GM18519 (cell line): ENCODE results near the gene CBX8.

Experiments
- ATAC-seq: cut with Tn5 transposase; IDR thresholded peaks from one replicate; pipeline ENCODE4 v1.9.1; 2021; ENCODE audit warnings: mild to moderate bottlenecking, moderate library complexity; ENCODE audit not compliant: unreplicated experiment, low FRiP score

Gene CBX8

DNA sequence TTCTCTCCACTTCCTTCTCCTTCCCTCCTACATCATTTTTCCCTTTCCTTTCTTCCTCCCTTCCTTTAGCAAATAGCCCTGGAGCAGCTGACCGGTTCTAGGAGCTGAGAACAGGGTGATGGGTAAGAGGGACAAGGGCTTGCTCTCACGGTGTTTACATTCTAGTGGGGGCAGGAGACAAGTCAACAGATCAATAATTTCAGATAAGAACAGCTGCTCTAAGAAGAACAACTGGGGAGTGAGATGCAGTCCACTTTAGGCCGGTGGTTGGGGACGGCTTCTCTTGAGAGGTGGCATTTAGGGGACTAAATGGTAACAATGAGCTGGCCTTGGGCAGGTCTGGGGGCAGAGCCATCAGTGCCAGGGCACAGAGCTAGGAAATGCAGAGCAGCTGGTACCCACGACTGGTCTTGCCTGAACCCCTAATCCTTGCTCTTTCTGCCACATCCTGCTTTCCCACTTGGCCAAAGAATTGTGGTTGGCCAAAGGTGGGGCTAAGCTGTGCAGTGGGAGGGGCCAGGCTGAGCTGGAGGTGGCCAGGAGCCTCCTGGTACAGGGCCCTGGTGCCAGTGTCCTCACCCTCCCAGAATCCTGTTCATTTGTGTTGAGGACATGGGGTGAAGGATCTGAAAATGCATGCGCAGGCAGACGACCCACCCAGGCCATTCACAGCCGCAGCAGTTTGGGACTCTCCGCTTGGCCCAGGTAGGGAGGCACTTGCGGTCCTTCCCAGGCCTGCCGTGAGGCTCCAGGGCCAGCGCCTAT, 24.6 kb upstream of the CBX8 start:
- no peak for ATAC-seq

DNA sequence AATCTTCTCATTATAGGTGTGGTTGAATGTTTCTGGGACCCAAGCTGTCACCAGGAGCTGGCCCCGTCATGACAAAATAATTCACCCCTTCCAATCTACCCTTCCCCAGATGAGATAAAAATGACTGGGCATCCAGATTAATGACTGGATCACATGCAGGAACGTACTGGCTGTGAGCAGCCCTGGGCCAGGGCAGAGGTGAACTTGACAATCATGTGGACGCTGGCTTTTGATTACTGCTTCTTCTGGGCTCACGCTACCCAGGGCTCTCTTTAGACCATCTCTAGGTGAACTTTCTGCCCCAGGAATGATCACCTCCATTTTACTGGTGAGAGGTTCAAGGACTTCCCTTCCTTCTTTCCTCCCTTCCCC, 24.1 kb upstream of the CBX8 start:
- ATAC-seq: no peak

DNA sequence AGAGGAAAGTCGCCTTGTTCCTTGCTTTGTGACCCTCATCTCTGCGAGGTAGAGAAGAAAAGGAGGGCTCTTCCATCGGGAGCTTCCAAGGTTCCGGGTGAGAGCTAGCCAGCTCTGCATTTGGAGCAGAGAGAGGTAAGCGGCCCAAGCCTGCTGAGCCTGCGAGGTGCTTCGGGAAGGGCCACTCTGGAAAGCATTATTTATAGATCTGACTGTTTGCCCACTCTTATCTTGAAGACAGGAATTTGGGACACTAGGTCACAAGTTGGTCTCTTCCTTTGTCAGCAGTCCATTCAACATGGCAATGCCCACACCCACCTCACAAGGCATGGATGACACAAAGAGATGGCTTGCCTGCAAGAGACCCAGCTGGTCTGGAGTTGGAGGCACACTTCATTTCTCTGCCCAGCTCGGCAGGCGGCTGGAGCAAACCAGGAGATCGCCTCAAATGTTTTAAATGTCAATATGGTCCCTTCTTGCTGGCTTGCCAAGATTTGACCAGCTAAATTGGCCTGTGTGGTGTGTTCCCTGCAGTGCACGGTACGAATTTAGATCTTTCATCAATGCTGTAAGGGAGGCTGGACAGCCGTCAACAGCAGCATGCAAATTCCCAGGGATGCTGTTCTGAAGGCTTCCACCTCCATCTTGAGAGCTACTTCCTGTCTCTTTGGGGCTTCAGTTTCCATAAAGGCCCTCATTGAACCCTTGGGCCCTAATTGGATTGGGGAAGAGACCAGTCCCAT, 22.8 kb upstream of the CBX8 start:
- no peak for ATAC-seq

DNA sequence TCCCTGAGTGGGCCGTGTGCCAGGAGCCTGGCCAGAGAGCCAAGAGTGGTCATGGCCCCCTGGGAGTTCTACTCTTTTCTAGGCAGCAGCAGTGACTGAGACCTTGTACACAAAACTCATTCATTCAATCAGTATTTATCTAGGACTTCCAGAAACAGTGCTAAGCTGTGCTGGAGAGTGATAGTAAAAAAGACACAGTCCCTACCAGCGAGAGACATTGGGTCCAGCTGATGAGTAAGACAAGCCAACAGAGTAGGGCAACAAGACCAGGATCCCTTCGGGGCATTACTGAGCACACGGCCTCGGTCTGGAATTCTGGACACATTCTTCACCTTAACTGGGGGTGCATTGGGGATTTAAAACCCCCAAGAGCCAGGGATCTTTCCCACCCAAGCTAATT, 22.2 kb upstream of the CBX8 start:
- ATAC-seq: no peak

DNA sequence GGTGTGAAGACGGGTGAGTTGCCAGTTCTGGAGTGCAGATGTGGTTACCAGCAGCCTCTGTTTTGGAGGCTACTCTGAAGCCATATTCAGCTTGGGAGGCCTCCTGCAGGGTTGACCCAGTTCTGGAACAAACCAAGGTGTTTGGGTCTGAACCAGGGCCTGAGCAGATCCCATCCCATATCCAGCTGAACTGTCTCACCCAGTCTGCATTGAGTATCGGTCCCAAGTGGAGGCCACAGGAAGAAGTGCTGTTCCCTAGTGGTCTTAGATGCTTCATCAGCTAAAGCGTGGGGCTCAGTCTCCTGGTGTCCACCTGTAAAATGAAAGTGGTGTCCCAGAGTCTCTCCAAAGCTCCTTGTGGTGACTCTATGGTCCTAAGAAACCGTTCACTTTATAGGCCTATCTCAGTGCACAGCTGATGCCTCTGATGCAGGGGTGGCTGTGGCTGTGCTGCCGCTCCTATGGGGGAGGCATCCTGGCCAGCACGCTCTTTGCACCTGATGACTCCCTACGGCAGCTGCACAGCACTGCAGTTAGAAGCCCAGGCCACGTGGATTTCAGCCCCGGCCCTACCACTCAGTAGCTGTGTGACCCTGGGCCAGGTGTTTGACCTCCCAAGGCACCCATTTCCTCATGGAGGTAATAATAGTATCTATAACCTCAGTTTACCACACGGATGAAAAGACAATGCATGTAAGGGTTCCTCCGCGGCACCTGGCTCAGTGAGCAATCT, 21.3 kb upstream of the CBX8 start:
- no peak for ATAC-seq

DNA sequence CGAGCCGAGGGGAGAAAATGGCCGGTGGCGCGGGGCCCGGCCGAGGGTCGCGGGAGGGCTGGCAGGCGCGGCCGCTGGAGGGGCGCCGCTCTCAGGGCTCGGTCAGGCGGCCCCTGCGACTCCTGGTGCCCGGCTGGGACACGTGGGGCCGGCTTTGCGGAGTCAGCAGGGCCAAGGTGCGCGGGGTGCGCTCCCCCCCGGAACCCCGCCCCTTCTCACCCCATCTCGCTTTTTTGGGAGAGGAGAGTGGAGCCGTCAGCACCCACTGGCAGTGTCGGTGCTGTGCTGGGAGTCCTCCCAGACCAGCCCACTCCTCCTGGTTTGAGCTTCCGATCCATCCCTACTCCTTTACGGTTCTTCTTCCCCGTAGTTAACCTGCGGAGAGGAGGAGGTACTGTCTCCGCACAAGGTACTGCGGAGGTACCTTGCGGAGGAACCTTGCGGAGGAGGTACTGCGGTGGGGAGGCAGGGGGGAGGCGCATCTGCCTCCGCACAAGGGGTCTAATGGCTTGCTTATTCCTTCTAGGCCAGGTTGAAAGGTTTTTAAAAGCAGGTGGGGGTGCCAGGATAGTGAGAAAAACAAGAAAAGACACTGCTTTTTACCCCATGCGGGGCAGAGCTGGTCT, 19.1 kb upstream of the CBX8 start:
- ATAC-seq: no peak

DNA sequence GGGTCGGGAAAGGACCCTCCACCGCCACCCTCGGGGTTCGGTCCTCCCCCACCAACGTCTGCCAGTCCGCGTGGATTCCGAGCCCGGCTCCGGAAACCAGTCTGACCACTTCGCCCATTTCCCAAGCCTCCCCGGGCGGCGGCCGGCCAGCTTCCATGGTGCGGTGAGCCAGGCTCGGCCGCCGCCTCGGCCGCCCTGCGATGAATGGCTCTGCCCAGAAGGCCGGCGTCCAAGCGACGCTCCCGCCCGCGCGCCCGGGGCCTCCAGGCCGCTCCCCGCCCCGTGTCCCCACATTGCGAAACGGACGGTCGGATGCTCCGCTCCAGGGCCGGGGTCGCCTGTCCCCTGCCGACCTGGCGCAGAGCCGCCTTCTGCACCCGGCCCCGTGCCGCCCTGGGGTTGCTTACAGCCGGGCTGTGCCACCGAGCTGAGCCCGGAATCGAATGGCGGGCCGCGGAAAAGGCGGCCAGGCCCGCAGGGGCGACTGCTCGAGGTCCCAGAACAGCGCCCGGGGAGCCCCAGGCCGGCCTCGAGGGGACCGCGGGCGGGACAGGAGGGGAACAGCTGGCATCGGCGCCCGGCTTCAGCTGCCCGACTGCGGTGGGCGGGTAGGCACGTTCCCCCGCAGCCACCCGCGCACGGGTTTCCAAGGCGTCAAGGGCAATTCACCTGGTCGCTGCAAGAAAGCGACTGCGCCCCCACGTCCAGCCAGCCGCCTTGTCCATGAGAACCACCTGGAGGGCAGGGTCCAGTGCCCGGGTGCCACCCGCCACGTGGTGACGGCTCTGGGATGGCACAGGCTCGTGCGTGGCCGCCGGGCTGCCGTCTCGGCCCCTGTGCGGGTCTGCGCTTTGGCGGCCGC, 18.3 kb upstream of the CBX8 start:
- ATAC-seq: no peak

DNA sequence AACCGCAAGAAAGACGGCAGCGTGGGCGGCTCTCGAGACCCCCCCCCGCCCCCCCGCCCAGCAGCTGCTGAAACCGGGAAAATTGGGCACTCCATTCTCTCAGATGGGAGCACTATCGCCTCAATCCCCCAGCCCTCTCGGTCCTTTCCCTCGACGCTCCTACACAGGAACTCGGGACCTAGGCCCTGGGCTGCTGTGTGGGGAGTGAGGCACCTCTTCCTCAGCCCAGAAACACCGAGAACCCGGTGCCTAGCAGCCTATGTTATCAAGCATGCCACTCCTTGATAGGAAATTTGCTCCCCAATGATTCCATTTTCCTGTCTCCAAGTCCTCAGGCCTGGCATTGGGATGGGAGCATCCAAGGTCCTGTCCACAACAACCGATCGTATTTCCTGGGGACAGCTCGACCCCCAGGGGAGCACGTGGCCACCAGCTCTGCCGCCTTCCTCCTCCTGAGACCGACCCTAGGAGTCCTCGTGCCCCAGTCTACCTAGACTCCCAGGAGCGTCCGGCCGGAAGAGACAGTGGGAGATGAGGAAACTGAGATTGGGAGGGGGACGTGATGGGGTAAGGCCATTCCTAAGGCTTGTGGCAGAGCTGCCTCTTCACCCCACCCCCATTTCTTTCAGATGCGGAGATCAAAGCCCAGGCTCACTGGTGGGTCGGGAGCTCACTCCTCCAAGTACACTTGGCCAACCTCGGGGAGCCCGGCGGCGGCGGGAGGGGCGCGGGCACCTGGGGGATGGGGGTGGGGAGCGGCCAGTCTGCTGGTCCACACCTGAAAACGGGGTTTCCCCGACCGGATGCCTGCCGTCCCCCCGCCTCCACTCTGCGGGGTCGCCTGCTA, 17.5 kb upstream of the CBX8 start:
- no peak for ATAC-seq

DNA sequence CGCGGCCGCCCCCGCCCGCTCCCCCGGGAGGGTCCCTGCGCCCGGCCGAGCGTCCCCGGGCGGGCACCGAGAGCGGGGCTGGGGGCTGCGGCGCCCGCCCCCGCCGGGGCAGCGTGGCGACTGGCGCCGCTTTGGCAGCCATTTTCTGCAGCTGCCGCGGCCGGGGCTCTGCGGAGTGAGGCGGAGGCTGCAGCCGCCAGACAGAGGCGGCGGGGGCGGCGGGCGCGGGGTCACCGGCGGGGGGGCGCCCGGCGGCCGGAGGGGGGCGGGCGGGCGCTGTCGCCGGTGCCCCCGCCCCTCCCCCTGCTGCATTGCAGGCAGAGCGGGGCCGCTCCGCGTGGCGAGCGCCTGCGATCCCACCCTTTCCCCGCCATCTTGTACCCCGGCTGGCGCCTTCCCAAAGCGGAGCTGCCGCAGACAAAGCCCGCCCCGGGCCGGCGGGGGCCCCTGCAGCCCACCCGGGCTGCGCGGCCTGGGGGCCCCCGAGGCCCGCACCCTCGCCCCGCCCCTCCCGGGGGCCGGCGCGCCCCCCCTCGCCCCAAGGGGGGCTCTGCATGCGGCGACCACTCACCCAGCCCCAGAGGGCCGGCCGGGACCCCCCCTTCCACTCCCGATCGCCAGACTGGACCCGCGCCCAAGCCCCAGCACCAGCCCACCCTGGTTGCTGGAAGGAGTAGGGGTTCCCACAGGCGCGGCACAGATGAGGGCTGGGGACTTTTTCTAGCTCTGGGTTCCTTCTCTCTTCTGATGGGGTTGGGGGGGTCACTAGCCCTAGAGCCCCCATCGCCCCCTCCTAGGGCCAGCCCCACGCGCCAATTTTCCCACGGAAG, 16.6 kb upstream of the CBX8 start:
- no peak for ATAC-seq

DNA sequence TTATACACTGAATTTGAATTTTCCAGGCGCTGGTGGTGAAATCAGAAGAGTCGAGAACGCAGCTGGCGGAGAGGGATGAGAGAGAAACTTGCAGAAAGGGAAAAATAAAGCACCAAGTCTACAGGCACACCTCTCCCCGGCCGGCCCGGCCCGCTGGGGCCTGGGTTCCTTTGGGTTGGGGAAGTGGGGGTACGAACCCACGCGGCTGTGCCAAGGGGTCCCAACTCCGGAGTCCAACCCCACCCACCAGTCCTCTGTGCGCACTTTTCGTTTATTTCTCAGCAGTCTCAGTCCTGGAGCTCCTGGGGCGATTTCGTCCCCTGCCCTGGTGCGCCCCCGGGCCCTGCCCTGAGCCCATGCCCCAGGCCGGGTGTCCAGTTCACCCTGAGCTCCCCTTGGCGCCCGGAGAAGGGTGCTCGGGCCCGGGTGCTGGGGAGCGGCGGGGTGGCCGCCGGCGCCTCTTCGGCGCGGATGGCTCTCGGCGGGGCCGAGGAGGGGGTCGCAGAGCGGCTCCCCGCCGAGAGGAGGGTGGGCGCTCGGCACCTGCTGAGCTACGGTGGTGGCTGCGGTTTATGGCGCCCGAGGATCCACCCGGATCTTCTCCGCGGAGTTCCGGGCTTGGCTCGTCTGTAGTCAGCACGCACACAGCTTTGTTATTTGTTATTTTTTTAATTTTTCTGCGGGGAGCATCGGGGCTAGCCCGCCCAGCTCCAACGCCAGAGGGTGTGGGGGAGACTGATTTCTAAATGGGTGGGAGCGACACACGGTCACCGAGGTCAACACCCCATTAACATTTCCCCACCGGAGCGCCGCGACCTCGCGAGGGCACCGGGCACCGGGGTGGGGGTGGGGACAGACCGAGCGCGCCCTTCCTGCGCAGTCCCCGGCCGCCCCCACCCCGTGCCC, 15.7 kb upstream of the CBX8 start:
- no peak for ATAC-seq

DNA sequence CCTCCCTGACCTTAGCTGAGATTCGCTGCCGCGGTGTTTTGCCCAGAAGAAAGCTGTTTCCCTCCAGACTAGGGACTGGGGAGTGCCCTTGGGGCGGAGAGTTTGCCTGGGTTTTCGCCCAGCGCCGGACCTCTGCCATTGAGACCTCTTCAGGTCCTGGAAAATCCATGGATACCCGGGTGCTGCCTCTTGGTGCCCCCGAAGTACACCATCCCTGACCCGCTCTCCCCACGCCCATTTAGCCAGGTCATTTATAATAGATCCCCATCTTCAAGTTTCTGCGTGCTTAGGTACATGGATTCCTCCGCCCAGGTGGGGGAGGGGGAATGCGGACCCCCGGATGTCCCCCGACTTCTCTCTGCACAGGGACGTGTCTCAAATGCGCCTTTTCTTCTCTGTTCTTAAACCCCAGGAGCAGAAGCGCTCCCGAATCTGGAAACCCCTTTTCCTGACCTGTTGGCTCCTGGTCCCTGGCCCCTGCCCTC, 15.0 kb upstream of the CBX8 start:
- no peak for ATAC-seq

DNA sequence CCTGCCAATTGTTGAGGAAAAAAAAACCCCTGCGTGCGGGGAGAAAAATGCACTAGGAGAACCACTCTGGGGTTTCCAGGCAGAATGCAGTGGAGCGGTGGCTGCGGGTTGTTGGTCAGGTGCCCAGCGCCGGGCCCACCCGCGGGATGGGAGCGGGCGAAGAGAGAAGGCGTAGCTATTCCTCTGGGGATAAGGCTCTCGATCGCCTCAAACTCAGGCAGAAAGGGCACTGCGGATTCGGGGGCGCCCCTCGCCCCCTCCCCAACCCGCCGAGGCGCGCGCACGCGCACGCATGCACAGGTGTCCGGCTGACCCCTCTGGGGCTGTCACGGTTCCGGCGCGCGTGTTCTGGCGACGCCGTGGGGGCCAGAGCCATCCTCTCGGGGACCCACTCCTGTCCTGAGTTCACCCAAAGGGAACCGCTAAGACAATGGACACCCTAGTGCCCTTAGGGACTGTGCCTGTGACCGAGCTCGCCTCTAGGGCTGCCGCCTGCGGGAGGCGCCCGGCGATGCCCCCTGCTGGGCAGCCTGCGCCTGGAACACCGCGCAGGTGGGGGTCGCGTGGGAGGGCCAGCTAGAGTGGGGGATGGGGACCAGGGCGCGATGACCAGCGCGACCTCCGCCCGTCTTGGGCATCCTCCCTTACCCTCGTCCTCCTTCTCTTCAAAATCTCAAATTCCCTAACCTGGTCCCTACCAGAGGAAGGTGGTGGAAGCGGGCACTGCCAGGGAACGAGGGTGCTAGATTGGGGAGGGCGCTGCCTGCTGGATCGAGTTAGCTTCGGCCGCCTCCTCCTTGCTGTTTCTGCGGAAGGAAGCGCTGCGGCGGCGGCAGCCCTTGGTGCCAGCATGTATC, 14.4 kb upstream of the CBX8 start:
- ATAC-seq: no peak

DNA sequence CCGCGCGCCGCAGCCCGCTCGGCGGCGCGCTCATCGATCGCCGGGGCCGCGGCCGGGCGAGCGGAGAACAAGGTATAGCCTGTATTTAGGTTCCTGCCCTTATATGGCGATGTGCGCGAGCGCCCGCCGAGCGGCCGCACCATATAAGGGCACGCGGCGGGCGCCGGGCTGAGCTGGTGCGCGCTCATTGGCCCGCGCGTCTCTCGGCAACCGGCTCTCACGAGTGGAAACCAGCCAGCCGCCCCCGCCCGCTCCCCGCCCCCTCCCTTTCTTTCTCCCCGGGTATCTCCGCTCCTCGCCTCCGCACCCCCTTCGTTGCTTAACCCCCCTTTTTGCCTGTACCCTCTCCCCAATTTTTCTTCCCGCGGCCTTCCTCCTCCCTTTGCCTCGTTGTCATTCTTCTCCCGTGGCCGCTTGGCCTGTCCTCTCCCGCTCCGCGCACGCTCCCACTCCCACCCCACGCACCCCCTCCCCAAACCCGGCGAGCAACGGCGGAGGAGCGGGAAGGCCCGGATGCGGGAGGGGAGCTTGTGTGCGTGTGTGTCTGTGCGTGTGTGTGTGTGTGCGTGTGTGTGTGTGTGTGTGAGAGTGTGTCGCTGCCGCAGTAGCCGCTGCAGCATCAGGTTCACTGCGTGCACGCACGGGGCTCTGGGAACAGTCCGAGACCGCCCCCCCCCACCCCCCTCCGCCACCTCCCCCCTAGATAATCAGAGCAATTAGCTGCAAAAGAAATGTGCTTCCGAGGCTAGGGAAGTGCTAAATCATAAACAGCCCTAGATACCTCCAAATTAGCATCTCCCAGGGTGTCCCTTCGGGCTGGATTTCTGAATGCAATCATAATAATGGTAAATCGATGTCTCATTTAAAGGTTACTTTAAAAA, 13.5 kb upstream of the CBX8 start:
- ATAC-seq: peak; percentile 88

DNA sequence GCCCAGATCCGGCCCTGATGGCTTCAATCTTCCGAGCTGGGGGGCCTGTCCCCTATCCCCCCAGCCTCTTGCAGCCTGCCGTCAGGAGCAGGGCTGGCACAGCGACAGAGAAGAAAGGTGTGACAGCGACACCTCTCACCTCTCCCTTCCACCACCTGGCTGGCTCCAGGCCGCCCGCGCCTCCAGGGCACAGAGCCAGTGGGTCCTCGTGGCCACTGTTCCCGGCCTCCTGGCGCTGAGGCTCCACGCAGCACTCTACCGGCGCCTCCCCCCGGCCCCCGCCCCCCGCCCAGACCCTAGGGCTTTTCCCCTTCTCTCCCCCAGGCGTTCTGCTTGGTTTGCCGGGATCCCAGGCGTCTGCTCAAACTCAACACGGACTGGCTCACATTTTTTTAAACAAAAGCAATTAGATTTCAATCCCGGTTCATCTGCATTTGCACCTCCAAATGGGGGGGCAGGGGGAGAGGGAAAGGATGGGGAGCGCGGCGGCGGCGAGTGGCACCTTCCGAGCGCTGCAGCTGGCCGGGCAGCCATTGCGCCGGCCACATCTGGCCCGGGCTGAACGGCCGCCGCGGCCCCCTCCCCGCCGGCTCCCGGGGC, 12.8 kb upstream of the CBX8 start:
- no peak for ATAC-seq
